HEK293 (cell line): Measurements from ENCODE around the gene UBALD1.
"Not testable (repeated sequence)": the region's sequence is repeated elsewhere in the genome, so short reads cannot be mapped to it uniquely, and the experiment has no call there.

Experiments used
- CTCF ChIA-PET: fragments of 350-600 bp; formaldehyde crosslinking; extraction: SDS; loops from one replicate; lab custom pipeline; 2021; ENCODE audit warnings: antibody characterized with exemption; lab: Yijun Ruan, JAX
- POLR2A ChIA-PET: fragments of 300-600 bp; formaldehyde crosslinking; extraction: SDS; loops from one replicate; lab custom pipeline; 2020; ENCODE audit warnings: antibody characterized with exemption, inconsistent platforms; lab: Yijun Ruan, JAX
- H3K27ac ChIP-seq: fragments of 200-500 bp; sonication (Bioruptor generic); 2 replicates; pipeline ENCODE4 v1.5.1; 2014; ENCODE audit warnings: low read depth, low read length, control low read depth, inconsistent platforms; ENCODE audit errors: extremely low read depth
- H3K36me3 ChIP-seq, 2 experiments: fragments of 200-500 bp in 1 of 2; sonication (Bioruptor generic) in 1 of 2; 1 replicate in 1 of 2; 2 replicates in 1 of 2; pipeline ENCODE4 v1.5.1; 2014 to 2017; ENCODE audit warnings: inconsistent platforms in 2 of 2, low read length in 2 of 2; ENCODE audit not compliant: control insufficient read depth in 2 of 2, insufficient read depth in 1 of 2
- H3K4me1 ChIP-seq: fragments of 200-500 bp; sonication (Bioruptor generic); 2 replicates; pipeline ENCODE4 v1.5.1; 2014; ENCODE audit warnings: mild to moderate bottlenecking, low read length, inconsistent platforms; ENCODE audit not compliant: control insufficient read depth, insufficient read depth
- H3K4me3 ChIP-seq: 2 replicates; pipeline ENCODE4 v1.5.1; 2011; ENCODE audit warnings: low read depth, mild to moderate bottlenecking, control low read depth, low read length, moderate library complexity
- H3K9me3 ChIP-seq: fragments of 200-500 bp; sonication (Bioruptor generic); 2 replicates; pipeline ENCODE4 v1.5.1; 2014; ENCODE audit warnings: low read depth, low read length, inconsistent platforms; ENCODE audit not compliant: control insufficient read depth, insufficient read depth
- BCL6B ChIP-seq: fragments of 450-650 bp; formaldehyde crosslinking; IDR thresholded peaks from 2 replicates; pipeline ENCODE4 v1.5.1; 2017; ENCODE audit warnings: missing biosample characterization, missing genetic modification characterization
- HOXC10 ChIP-seq: sonication (generic); formaldehyde crosslinking; IDR thresholded peaks from 2 replicates; pipeline ENCODE4 v1.8.1; 2023; ENCODE audit warnings: mild to moderate bottlenecking, missing genetic modification reagents
- KLF1 ChIP-seq: fragments of 450-650 bp; formaldehyde crosslinking; IDR thresholded peaks from 2 replicates; pipeline ENCODE4 v1.5.1; 2016; ENCODE audit warnings: missing biosample characterization, missing genetic modification characterization
- MZF1 ChIP-seq: fragments of 450-650 bp; formaldehyde crosslinking; IDR thresholded peaks from 2 replicates; pipeline ENCODE4 v1.5.1; 2017; ENCODE audit warnings: missing biosample characterization, missing genetic modification characterization, borderline replicate concordance
- PRDM10 ChIP-seq: fragments of 450-650 bp; formaldehyde crosslinking; IDR thresholded peaks from 2 replicates; pipeline ENCODE4 v1.5.1; 2016; ENCODE audit warnings: missing biosample characterization, missing genetic modification characterization
- SCRT1 ChIP-seq: fragments of 450-650 bp; formaldehyde crosslinking; IDR thresholded peaks from 2 replicates; pipeline ENCODE4 v1.5.1; 2016; ENCODE audit warnings: missing biosample characterization, missing genetic modification characterization, borderline replicate concordance
- SCRT2 ChIP-seq: fragments of 450-650 bp; formaldehyde crosslinking; IDR thresholded peaks from 2 replicates; pipeline ENCODE4 v1.5.1; 2016; ENCODE audit warnings: missing biosample characterization, missing genetic modification characterization
- ZBTB20 ChIP-seq: fragments of 450-650 bp; formaldehyde crosslinking; IDR thresholded peaks from 2 replicates; pipeline ENCODE4 v1.5.1; 2016; ENCODE audit warnings: missing biosample characterization, missing genetic modification characterization
- ZBTB26 ChIP-seq: fragments of 450-650 bp; formaldehyde crosslinking; optimal IDR thresholded peaks from 2 replicates; pipeline ENCODE3; 2016; ENCODE audit warnings: missing biosample characterization, mild to moderate bottlenecking, missing genetic modification characterization
- ZBTB7A ChIP-seq: fragments of 450-650 bp; formaldehyde crosslinking; IDR thresholded peaks from 2 replicates; pipeline ENCODE4 v1.5.1; 2016; ENCODE audit warnings: low read depth, missing biosample characterization, missing genetic modification characterization
- ZNF214 ChIP-seq: fragments of 450-650 bp; formaldehyde crosslinking; IDR thresholded peaks from 2 replicates; pipeline ENCODE4 v1.5.1; 2017; ENCODE audit warnings: missing biosample characterization, mild to moderate bottlenecking, missing genetic modification characterization, borderline replicate concordance
- ZNF239 ChIP-seq: fragments of 450-650 bp; formaldehyde crosslinking; IDR thresholded peaks from 2 replicates; pipeline ENCODE4 v1.5.1; 2016; ENCODE audit warnings: missing biosample characterization, missing genetic modification characterization
- ZNF274 ChIP-seq, 2 experiments: fragments of 200-500 bp in 1 of 2; fragments of 450-650 bp in 1 of 2; sonication (Bioruptor generic) in 1 of 2; formaldehyde crosslinking in 1 of 2; IDR thresholded peaks; 2 replicates each; pipeline versions ENCODE4 v1.5.1 to v1.6.1; 2014 to 2016; ENCODE audit warnings: borderline replicate concordance in 1 of 2, inconsistent platforms in 1 of 2, low read length in 1 of 2, missing biosample characterization in 1 of 2, missing genetic modification characterization in 1 of 2
- ZNF350 ChIP-seq: fragments of 450-650 bp; formaldehyde crosslinking; IDR thresholded peaks from 2 replicates; pipeline ENCODE4 v1.5.0; 2017; ENCODE audit warnings: missing biosample characterization, mild to moderate bottlenecking, missing genetic modification characterization
- ZNF394 ChIP-seq: fragments of 450-650 bp; formaldehyde crosslinking; IDR thresholded peaks from 2 replicates; pipeline ENCODE4 v1.5.1; 2016; ENCODE audit warnings: missing biosample characterization, missing genetic modification characterization, mild to moderate bottlenecking, moderate library complexity, borderline replicate concordance
- ZNF404 ChIP-seq: fragments of 450-650 bp; formaldehyde crosslinking; IDR thresholded peaks from 2 replicates; pipeline ENCODE4 v1.5.1; 2017; ENCODE audit warnings: missing biosample characterization, missing genetic modification characterization
- ZNF521 ChIP-seq: fragments of 450-650 bp; formaldehyde crosslinking; IDR thresholded peaks from 2 replicates; pipeline ENCODE4 v1.5.1; 2017; ENCODE audit warnings: missing biosample characterization, mild to moderate bottlenecking, missing genetic modification characterization
- ZNF561 ChIP-seq: fragments of 450-650 bp; IDR thresholded peaks from 2 replicates; pipeline ENCODE4 v1.5.1; 2018; ENCODE audit warnings: missing biosample characterization, missing genetic modification characterization, borderline replicate concordance
- ZNF660 ChIP-seq: fragments of 450-650 bp; IDR thresholded peaks from 2 replicates; pipeline ENCODE4 v1.5.1; 2018; ENCODE audit warnings: missing biosample characterization, mild to moderate bottlenecking, missing genetic modification characterization

UBALD1 gene

GRCh38 chr16:4573926-4574325 is 40.8 kb downstream of the UBALD1 start:
- not testable (repeated sequence) for H3K4me3 ChIP-seq
- CTCF ChIA-PET = interaction anchor here (0.7 to 3.4 kb wide), 4 partner anchors 11 to 67 kb away, joined by 3 to 16 read pairs (median 5); no protein-coding TSS in a partner anchor
- 0 out of 2 replicates have a peak, but pooled peaks have one; percentile 8 for TF ChIP-seq SCRT1 (tag by site-specific recombination)
- TF ChIP-seq SCRT2 (tag by site-specific recombination) = peak; percentile 68
- peak; percentile 66 for TF ChIP-seq ZNF239
- TF ChIP-seq, all 188 proteins: peak for 3; not testable (repeated sequence) for 185
- H3K27ac ChIP-seq, H3K9me3 ChIP-seq, H3K4me1 ChIP-seq, POLR2A ChIA-PET, H3K36me3 ChIP-seq: not testable (repeated sequence)

- H3K27ac ChIP-seq = no peak overlapping the region
- no peak overlapping the region for H3K4me3 ChIP-seq
- POLR2A ChIA-PET = no interaction called here
- no peaks in the 10 kb centered on the region for H3K9me3 ChIP-seq
- no peak for TF ChIP-seq HOXC10 (CRISPR knock-in tag)
- no peak for TF ChIP-seq MZF1
- no peak for TF ChIP-seq ZBTB20 (tag by site-specific recombination)
- TF ChIP-seq ZNF561 (tag by site-specific recombination) = no peak
- no peak for TF ChIP-seq ZNF521
- TF ChIP-seq KLF1 (tag by site-specific recombination) = no peak
- no peak for TF ChIP-seq ZNF214
- TF ChIP-seq PRDM10 = no peak
- no peak for TF ChIP-seq ZNF350
- no peak for TF ChIP-seq ZBTB7A
- no peak for TF ChIP-seq ZNF394
- no peak for TF ChIP-seq ZNF660 (tag by site-specific recombination)
- no peak for TF ChIP-seq BCL6B (tag by site-specific recombination)
- TF ChIP-seq ZBTB26 (tag by site-specific recombination) = no peak
- no peak for TF ChIP-seq ZNF404 (tag by site-specific recombination)
- TF ChIP-seq ZNF274 (IDR thresholded peaks at IDR 0.05; ENCODE audit: low read length) = no peak
- no peak for TF ChIP-seq ZNF274 (tag by site-specific recombination; IDR thresholded peaks at IDR 0.05; ENCODE audit: borderline replicate concordance)
- CTCF ChIA-PET = interaction anchor here (1.6 to 3.4 kb wide), 3 partner anchors 13 to 66 kb away, joined by 4 to 16 read pairs (median 6); no protein-coding TSS in a partner anchor
- no peaks in the 10 kb centered on the region for H3K4me1 ChIP-seq
- no peaks in the 10 kb centered on the region for H3K36me3 ChIP-seq
Observed at GRCh38 chr16:4572715-4573114, 42.0 kb downstream of the UBALD1 start.
